ENCODE results near the gene KATNAL2. TPM values are rescaled to one million over a fixed set of nuclear protein-coding genes. Genes with fewer than 3 reads are reported as not detected.

KATNAL2 gene
- total and polyA plus RNA-seq, 11 donors, result 0.91 to 5.5 (median 2.0) TPM

GRCh38 chr18:46939337-46939963, 22.0 kb downstream of the KATNAL2 start:
- Histone ChIP-seq H3K9me3 (no peaks in the 10 kb centered on the region), H3K27me3 (no peaks in the 10 kb centered on the region), H3K36me3 (no peaks in the 10 kb centered on the region), H3K4me1 (peaks cover 0 to 6% (median 0%) of the 10 kb centered on the region in 12 donors), H3K4me3 (no peak overlapping the region), H3K27ac (no peak overlapping the region)
- TF ChIP-seq, protein P1, sequence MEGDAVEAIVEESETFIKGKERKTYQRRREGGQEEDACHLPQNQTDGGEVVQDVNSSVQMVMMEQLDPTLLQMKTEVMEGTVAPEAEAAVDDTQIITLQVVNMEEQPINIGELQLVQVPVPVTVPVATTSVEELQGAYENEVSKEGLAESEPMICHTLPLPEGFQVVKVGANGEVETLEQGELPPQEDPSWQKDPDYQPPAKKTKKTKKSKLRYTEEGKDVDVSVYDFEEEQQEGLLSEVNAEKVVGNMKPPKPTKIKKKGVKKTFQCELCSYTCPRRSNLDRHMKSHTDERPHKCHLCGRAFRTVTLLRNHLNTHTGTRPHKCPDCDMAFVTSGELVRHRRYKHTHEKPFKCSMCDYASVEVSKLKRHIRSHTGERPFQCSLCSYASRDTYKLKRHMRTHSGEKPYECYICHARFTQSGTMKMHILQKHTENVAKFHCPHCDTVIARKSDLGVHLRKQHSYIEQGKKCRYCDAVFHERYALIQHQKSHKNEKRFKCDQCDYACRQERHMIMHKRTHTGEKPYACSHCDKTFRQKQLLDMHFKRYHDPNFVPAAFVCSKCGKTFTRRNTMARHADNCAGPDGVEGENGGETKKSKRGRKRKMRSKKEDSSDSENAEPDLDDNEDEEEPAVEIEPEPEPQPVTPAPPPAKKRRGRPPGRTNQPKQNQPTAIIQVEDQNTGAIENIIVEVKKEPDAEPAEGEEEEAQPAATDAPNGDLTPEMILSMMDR (IDR thresholded peaks at IDR 0.05), result no peak
- no peak for TF ChIP-seq POLR2A (IDR thresholded peaks at IDR 0.05)
- no peak for DNase-seq
- intact Hi-C loops (cut with DNase I), result no loop called here
- ATAC-seq, result peak in 2 of 4 donors; percentile 54 to 71
- 81 to 92% (median 87%) methylated on average over 1 of the region's 1 CpG for WGBS, 4 donors

- H3K27ac ChIP-seq, result no peak overlapping the region
- H3K36me3 ChIP-seq, result no peaks in the 10 kb centered on the region
- WGBS, 4 donors, result 65 to 82% (median 77%) methylated on average over 1 of the region's 1 CpG
- H3K27me3 ChIP-seq, result no peaks in the 10 kb centered on the region
- H3K9me3 ChIP-seq, result no peaks in the 10 kb centered on the region
- peaks cover 0 to 3% (median 0%) of the 10 kb centered on the region in 12 donors for H3K4me1 ChIP-seq
- ATAC-seq, result peak in 1 of 4 donors; percentile 27
- DNase-seq, result no peak
- no peak overlapping the region for H3K4me3 ChIP-seq
- intact Hi-C loops (cut with DNase I), result no loop called here
- TF ChIP-seq POLR2A (IDR thresholded peaks at IDR 0.05), result no peak
- TF ChIP-seq, protein P1 (IDR thresholded peaks at IDR 0.05), result no peak
Measured at GRCh38 chr18:46939998-46940571, 22.7 kb downstream of the KATNAL2 start.

- no peak for ATAC-seq
- no peak overlapping the region for H3K27ac ChIP-seq
Measured at GRCh38 chr18:46942646-46943045, 25.2 kb downstream of the KATNAL2 start.

DNA sequence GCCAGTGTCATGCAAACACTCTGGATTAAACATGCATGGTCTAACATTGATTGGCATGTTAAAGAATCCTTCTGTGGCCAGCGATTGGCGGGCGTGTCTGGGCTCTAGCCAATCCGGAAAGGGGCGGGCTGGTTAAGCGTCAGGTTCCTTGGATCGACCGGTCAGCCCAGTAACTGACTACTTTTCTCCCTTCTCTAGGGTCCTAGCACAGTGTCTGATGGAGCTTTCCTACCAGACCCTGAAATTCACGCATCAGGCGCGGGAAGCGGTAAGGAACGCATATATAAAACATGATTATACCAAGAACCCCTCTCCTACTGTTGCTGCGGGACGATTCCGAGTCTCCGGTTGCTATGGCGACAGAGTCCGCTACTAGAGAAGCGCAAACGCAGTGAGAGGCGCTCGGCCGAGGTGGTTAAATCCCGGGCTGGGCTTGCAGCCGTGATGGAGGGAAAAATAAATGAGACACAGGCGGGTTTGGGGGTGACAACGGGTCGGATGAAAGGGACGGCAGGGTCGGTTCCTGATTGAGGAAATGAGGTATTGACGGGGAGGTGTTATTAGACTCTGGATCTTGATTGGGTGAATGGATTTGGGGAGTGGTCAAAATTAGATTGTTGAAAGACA, 29.4 kb downstream of the KATNAL2 start:
- Histone ChIP-seq H3K4me3 (peak overlapping the region; percentile 12 to 73 (median 62)), H3K9me3 (no peaks in the 10 kb centered on the region), H3K27ac (no peak overlapping the region), H3K4me1 (peaks cover 0 to 6% (median 0%) of the 10 kb centered on the region in 12 donors), H3K36me3 (no peaks in the 10 kb centered on the region), H3K27me3 (no peaks in the 10 kb centered on the region)
- ATAC-seq (peak; percentile 93 to 99 (median 98)), DNase-seq (peak; percentile 80 to 88 (median 82))
- intact Hi-C loops (cut with DNase I), result no loop called here
- WGBS, 4 donors, result 0 to 1% (median 1%) methylated on average over 32 of the region's 32 CpGs
- TF ChIP-seq, protein P1 (IDR thresholded peaks at IDR 0.05), result no peak
- no peak for TF ChIP-seq POLR2A (IDR thresholded peaks at IDR 0.05)

More at GRCh38 chr18:46942646-46943045, 25.2 kb downstream of the KATNAL2 start:
- H3K27me3 ChIP-seq, result no peaks in the 10 kb centered on the region
- 94 to 96% (median 95%) methylated on average over 2 of the region's 2 CpGs for WGBS, 4 donors
- DNase-seq, result no peak
- no peak overlapping the region for H3K4me3 ChIP-seq
- TF ChIP-seq, protein P1 (IDR thresholded peaks at IDR 0.05), result no peak
- TF ChIP-seq POLR2A (IDR thresholded peaks at IDR 0.05), result no peak
- H3K4me1 ChIP-seq, result peaks cover 0 to 6% (median 0%) of the 10 kb centered on the region in 12 donors
- H3K9me3 ChIP-seq, result no peaks in the 10 kb centered on the region
- intact Hi-C loops (cut with DNase I), result no loop called here
- no peaks in the 10 kb centered on the region for H3K36me3 ChIP-seq

Data from heart left ventricle (tissue), 16 donors.